Measurements from ENCODE around the gene SIGLEC10. TPM values are rescaled to one million over a fixed set of nuclear protein-coding genes. Genes with fewer than 3 reads are reported as not detected.

The SIGLEC10 gene
- total RNA-seq, 1 experiment from 2014 or later, result not detected

GRCh38 chr19:51427201-51427600 is 9.8 kb upstream of the SIGLEC10 start (continued):
- no peak for TF ChIP-seq ZNF274 (IDR thresholded peaks at IDR 0.05; ENCODE audit: low read depth, low read length)

- POLR2A ChIA-PET, result no interaction called here
- no TSS peak for BruUV-seq (replicated peaks)
- TF ChIP-seq ZBTB33 (IDR thresholded peaks at IDR 0.05; ENCODE audit: extremely low read depth, insufficient replicate concordance, low read length), result no peak
- no peak for TF ChIP-seq JUND (IDR thresholded peaks at IDR 0.05)
- TF ChIP-seq TCF7L2 (IDR thresholded peaks at IDR 0.05; ENCODE audit: borderline replicate concordance, extremely low read depth, insufficient read depth, insufficient read length), result peak; percentile 61
- no peak for TF ChIP-seq ZNF274 (IDR thresholded peaks at IDR 0.05; ENCODE audit: low read depth, low read length)
- 0 out of 2 replicates have a peak, but pooled peaks have one; percentile 65 for TF ChIP-seq CBX3 (IDR thresholded peaks at IDR 0.05; ENCODE audit: low read depth)
- TF ChIP-seq ELF1 (IDR thresholded peaks at IDR 0.05; ENCODE audit: borderline replicate concordance, low read depth), result no peak
- TF ChIP-seq CEBPB (IDR thresholded peaks at IDR 0.05; ENCODE audit: low read depth), result no peak
- TF ChIP-seq FOSL1 (IDR thresholded peaks at IDR 0.05; ENCODE audit: low read depth), result no peak
- TF ChIP-seq SP1 (IDR thresholded peaks at IDR 0.05; ENCODE audit: low read depth), result no peak
- no peak for TF ChIP-seq EZH2phosphoT487 (IDR thresholded peaks at IDR 0.05; ENCODE audit: borderline replicate concordance)
- 0 out of 2 replicates have a peak, but pooled peaks have one; percentile 25 for TF ChIP-seq POLR2AphosphoS5 (IDR thresholded peaks at IDR 0.05; ENCODE audit: low read depth, low read length)
- TF ChIP-seq EZH2 (IDR thresholded peaks at IDR 0.05), result no peak
- peak; percentile 82 to 100 (median 97) for TF ChIP-seq CTCF (IDR thresholded peaks at IDR 0.05 in 2 of 3, conservative IDR thresholded peaks at IDR 0.05 in 1 of 3; ENCODE audit: borderline replicate concordance in 1 of 3, insufficient read depth in 1 of 3, low read depth in 2 of 3, low read length in 2 of 3)
- TF ChIP-seq RAD21 (IDR thresholded peaks at IDR 0.05; ENCODE audit: low read depth), result peak; percentile 81
- TF ChIP-seq POLR2A (IDR thresholded peaks at IDR 0.05; ENCODE audit: borderline replicate concordance, extremely low read depth, insufficient read depth, insufficient read length), result no peak
- no peak for TF ChIP-seq ZFX (IDR thresholded peaks at IDR 0.05)
- TF ChIP-seq EGR1 (IDR thresholded peaks at IDR 0.05; ENCODE audit: low read depth), result no peak
- peak; percentile 99 for TF ChIP-seq REST (IDR thresholded peaks at IDR 0.05; ENCODE audit: low read depth)
- TF ChIP-seq ATF3 (IDR thresholded peaks at IDR 0.05), result no peak
These were observed 4.6 kb upstream of the SIGLEC10 start for GRCh38 chr19:51422053-51422448.

More at GRCh38 chr19:51422053-51422448, 4.6 kb upstream of the SIGLEC10 start:
- Histone ChIP-seq H3K4me2 (ENCODE audit: low read length) (no peak overlapping the region), H3K9me2 (ENCODE audit: insufficient read depth) (no peaks in the 10 kb centered on the region), H2AFZ (ENCODE audit: low read depth, low read length, poor library complexity, severe bottlenecking) (no peak overlapping the region), H3K4me1 (ENCODE audit: control insufficient read depth in 1 of 2, insufficient read depth in 2 of 2, low read length in 2 of 2) (no peaks in the 10 kb centered on the region; a peak in 1 of 4 replicates), H3K27ac (ENCODE audit: low read depth, low read length) (no peak overlapping the region), H3K27me3 (ENCODE audit: insufficient read depth, low read length) (peaks cover 16% of the 10 kb centered on the region; the same call in 1 of the 2 replicates), H3K9ac (ENCODE audit: low read length) (no peak overlapping the region), H4K20me1 (ENCODE audit: insufficient read depth) (no peaks in the 10 kb centered on the region), H3K36me3 (ENCODE audit: control insufficient read depth in 1 of 2, insufficient read depth in 2 of 2, low read length in 2 of 2) (no peaks in the 10 kb centered on the region), H3K9me3 (ENCODE audit: control insufficient read depth in 1 of 2, insufficient read depth in 1 of 2, low read depth in 1 of 2, low read length in 2 of 2) (no peaks in the 10 kb centered on the region), H3K4me3 (replicated peaks in 1 of 2; ENCODE audit: low read depth in 1 of 2, low read length in 2 of 2) (no peak overlapping the region), H3K79me2 (ENCODE audit: insufficient read depth, low read length) (no peaks in the 10 kb centered on the region)
- ChIA-PET CTCF (interaction anchor here (0.7 to 2.7 kb wide), 11 partner anchors 11 to 239 kb away, joined by 3 to 22 read pairs (median 4); no protein-coding TSS in a partner anchor), RAD21 (ENCODE audit: low non-redundant PET in 1 of 2, low total read pairs in 2 of 2, uncharacterized antibody in 2 of 2, unreplicated experiment in 2 of 2) (interaction anchor here in 1 of 2 experiments (1.1 kb wide), 1 partner anchor 235 kb away, joined by 3 read pairs; no protein-coding TSS in a partner anchor)
- peak; percentile 56 for DNase-seq (ENCODE audit: low read depth, low spot score)
- intact Hi-C loops (cut with micrococcal nuclease), result loop anchor here (5.0 kb wide), 2 partner anchors 130 to 235 kb away; no protein-coding TSS in a partner anchor
- ATAC-seq, result peak; percentile 96

All from HCT116 (cell line).